GM21786 (cell line): ENCODE results near the gene ZNF593OS.

Source experiments
- ATAC-seq: cut with Tn5 transposase; IDR thresholded peaks from one replicate; pipeline ENCODE4 v1.9.1; 2021; ENCODE audit not compliant: unreplicated experiment

ZNF593OS gene

DNA sequence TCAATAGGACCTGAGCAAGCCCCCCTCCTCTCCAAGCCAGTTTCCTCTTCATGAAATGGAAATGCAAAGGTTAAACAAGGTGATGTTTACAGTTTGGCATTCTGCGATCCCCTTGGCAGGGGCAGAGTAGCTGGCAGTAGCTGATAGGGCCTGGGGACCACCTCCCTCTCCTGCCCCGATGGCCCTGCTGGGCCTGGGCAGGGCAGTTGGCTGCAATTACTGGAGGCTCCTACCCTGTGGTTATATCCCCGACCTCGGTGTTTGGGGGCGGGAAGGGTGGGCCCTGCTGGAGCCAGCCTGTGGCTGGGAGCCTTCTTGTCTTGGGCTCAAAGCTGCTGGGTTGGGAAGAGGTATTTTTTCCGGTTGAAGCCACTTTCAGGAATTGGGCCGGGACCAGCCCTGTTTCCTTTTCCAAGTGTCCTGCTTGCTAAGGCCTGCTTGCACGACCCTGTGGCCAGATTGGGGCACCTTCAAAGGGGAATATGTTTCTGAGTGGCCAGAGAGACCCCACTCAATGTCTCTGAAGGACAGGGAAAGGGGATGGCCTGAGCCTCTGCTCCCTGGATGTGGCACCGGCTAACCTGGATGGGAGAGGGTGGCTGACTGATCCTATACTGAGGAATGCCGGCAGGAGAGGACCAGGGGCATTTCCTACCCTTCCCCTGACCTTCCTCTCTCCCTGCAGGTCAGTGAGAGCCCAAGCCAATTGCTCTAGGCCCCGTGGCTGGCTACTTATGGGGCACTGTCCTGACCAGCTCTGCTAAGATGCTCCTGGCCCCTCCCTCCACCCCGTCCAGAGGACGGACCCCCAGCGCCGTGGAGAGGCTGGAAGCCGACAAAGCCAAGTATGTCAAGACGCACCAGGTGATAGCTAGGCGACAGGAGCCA lies 10.9 kb downstream of the ZNF593OS start:
- ATAC-seq, result no peak

DNA sequence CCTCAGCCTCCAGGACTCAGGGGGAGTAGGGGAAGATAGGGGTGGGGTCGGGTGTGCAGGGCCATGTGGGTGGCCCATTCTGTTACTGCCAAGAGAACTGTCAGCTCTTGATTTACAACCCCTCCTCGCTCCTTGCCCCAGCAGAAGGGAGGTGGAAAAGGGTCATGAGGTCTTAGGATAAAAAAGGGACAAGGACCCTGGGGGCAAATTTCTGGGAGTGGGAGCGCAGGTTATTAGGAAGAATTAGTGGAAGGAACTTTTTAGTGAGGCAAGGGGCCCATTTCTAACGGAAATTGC lies 11.9 kb downstream of the ZNF593OS start:
- no peak for ATAC-seq

DNA sequence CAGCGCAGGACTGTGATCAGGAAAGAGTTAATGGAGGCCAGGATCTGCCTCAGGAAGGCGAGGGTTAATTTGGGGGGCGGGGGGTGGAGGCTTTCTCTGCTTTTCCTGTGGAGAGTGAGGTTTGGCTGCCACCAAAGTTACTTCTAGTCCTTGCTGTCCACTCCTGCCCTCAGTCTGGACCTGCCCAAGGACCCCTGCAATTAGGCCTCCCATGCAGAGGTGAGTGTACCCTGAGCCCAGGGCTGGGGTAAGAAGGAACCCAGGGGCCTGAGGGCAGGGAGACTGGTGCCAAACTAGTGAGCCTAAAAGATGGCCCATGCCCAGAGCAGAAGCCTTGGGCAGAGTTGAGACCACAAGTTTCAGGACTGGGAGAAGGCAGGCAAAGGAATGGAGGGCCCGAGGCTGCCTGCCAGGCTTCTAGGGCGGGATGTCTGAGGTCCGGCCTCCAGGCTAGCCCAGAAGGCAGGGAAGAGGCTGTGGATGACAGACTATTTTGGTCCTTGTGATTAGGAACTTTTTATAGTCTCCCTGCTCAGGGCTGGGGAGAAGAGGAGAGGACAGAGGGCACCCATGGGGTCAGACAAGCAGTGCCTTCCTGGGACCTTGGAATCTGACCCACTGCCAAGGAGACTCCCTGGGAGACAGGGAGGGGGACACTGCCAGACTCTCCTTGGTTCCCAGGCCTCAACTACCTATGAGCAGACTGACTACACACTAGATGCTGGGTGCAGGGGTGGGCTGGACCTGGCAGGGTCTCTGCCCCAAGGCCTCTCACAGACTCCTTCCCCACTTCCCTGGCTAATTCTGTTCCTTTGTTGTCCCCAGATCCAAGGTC lies 12.5 kb downstream of the ZNF593OS start, which contains the start of gene FAM110D:
Gene FAM110D (plus strand): TSS at position 172 of the 835 bp plus-strand sequence. CDS start 2,213 bp downstream, outside the sequence.
- no peak for ATAC-seq

DNA sequence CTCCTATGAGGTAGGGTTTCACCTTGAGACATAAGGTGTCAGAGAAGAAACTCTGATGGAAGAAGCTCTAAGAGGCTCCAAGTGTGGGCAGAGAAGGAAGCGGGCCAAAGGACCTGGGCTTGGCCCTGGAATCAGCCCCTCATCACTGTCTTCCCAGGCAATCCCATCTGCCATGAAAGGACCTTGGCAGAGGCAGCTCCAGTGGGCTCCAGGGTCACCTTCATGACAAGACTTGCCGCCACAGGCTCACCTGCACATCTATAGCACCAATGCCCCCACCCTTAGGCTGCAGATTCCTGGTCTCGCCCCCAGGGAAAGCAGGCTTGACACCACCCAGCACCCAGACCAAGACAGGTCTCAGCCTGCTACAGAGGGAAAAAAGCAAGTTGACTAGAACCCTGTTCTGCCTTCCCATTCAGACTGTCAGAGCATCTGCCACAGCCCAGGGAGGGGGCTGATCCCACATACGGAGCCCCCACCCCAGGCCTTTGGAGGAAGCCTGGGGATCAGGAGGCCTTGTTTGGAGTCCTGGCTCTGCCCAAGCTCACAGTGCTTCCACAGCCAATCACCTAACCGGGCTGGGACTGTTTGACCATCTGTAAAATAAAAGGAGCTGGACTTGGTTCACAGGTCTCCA lies 13.2 kb downstream of the ZNF593OS start:
- ATAC-seq, result no peak

DNA sequence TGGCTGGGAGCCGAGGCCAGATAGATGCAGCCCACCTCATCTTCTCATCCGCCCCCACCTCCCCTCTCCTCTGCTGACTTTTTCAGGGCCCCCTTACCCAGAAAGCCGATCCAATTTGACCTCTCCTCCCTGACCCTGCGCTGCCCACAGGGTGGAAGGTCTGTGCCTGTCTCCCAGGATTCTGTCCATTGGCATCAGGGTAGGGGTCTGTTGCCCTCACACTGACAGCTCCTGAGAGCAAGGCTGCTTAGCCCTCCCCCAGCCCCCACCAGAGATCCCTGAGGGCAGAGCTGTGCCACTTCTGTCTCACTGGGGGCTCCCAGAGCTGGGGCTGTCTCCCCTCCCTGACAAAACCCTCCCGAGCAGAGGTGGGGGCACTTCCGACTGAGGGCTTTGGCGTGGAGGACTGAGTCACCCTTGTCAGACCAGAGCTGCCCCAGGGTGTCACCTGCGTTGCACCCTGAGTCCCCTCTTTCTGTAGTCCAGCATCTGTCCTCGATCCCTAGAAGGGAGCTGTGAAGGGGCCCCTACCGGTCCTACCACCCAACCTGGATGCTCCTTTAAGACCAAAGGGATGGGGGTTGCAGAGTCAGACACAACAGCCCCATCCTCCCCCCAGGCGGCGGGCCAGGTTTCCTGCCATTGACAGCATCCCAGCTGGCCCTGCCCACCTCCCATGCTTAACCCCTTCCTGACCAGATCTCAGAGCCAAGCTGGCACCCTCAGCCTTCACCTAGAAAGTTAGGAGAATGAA lies 15.2 kb downstream of the ZNF593OS start:
- no peak for ATAC-seq

DNA sequence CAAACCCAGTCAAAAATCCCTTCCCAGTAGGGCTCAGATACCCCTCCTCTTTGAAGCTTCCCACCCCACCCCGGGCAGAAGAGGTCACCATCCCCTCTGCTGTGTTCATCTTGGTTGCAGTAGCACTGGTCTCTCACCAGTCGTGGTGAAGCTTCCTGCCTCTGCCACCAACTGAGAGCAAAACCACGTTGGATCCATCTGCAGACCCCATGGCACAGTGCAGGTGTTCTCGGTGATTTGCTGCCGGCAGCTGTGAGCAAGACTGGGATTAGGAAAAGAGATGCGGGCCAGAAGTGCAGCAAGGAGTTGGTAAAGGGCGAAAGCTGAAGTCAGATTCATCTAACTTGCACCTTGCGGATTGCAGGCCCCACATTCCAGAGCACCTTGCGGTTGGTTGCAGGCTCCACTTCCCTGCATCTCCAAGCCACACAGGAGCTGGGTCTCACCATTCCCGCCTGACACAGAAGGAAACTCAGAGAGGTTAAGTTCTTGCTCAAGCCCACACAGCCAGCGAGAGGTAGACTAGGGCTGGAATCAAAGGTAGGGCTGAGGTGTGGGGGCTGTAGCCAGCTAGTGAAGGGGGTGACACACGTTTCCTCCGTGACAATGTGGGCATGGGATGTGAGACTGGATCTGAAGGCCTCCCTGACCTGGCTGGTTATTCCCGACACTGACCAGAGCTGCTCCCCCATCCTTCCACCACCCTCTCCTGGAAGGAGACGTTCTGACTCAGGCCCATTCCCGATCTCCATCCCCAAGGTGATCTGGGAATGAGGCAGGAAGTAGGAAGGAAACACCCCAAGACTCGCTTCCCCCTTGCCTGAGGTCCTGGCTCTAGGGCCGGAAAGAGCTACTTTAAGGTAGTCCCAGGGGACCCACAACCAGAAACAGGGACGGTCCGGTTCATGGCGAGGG lies 16.0 kb downstream of the ZNF593OS start:
- no peak for ATAC-seq

DNA sequence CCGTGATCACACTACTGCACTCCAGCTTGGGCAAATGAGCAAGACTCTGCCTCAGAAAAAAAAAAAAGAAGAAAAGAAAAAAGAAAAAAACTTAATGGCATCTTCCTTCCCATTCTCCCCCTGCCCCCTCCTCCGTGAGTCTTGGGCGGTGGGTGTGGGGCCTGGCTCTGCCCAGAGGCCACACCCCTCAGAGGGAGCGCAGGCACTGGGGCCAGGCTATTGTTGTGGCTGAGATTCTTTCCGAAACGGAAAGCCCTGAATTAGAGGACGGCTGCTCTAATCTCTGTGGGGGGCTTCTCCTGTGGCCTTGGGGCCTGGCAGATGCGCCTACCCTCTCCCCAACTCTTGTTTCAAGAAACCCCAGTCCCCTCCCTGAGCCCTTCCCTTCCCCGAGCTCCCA lies 16.9 kb downstream of the ZNF593OS start:
- no peak for ATAC-seq

DNA sequence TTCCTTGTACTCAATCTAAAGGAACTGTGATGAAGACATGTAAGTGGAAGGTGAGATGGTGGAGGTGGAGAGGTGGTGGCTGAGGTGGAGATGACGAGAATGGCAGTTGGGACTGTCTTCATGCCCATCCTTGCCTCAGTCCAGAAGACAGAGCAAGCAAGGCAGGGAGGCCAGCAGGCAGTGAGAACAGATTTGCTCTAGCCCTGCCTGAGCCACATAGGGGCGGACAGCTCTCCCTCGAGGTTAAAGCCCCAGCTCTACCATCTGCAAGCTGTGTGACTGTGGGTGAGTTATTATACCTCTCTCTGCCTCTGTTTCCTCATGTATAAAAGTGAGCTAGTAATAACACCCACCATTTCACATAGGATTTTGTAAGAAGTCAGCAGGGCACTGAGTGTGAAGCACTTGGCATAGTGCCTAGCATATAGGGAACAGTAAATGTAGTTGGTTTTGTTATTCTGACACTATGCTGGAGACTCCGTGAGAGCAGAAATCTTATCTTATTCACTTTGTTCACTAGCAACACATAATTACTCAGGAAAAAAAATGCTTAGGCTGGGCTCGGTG lies 17.6 kb downstream of the ZNF593OS start:
- ATAC-seq, result no peak

DNA sequence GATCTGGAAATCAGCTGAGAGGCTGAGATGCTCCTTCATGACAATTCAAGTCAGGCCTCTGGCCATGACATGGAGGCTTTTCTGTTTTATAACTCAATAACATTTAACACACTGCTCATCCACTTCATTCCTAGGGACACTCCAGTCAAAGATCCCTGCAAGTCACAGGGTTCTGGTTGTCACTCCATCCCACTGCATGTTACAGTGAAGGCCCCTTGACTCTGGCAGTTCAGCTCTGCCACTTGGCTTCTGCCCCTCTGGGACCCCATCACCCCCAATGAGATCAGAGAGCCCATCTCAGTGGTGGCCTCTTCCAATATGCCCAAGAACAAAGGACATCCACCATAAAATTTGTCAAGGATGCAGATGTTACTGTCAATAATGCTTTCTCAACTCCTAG lies 22.7 kb downstream of the ZNF593OS start:
- ATAC-seq, result no peak

DNA sequence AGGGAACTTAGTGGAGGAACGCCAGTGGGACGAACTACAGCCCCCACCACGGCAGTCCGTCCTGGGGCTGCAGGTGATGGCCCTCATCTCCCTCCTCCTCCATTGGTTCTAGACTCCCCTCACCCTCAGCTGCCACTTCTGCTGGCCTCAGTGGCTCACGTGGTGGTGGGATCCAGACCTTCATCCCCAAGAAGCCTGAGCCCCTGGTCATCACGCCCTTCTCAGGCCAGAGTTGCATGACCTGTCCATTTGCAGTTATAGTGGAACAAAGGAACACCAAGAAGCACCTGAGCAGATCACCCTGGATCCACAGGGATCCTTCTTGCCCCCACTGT lies 25.7 kb downstream of the ZNF593OS start:
- no peak for ATAC-seq

DNA sequence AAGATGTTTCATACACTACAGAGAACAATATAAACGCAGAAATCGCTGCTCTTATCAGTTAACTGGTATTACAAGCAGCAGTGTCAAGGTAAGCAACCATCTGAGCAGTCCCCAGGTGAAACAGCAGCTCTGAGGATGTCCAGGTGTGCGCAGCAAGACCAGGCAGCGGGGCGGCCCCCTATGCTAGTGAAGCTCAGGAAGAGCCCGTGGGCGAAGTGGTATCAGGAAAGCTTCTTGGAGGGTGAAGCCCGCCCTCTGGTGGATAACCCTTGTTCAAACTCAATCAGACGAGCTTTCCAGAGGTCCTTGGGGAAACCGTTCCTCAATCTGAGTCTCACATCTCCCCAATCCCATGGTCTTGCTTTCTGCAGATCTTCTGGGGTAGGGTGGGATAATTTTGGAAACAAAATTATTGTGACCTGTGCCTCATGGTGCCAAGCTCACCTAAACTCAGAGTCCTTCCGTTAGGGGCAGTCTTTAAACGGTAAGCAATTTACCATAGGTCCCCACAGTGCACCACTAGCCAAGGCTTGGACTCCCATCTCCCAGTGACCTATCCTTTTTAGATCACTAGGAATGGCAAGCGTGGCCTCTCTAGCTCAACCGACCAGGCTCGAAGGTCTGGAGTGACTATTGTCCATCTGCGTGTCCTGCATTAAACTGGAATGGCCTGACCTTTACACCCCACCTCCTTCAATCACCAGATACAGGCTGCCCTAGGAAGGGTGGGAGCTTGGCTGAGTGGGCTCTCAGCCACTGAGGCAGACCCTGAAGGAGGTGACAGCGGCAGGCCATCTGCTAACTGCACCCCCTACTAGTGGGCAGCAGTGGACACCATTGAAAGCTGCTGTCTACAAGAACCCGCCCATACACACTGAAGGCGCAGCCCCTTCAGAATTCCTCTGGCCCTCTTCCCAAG lies 26.3 kb downstream of the ZNF593OS start:
- no peak for ATAC-seq

DNA sequence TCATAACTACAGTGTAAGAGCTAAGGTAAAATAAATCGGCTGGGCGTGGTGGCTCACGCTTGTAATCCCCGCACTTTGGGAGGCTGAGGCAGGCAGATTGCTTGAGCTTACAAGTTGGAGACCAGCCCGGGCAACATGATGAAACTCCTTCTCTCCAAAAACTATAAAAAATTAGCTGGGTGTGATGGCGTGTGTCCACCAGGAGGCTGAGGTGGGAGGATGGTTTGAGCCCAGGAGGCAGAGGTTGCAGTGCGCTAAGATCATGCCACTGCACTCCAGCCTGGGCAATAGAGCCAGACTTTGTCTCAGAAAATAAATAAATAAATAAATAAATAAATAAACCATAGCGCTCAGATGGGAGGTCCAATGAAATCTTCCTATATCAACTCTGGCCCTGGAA lies 29.5 kb downstream of the ZNF593OS start:
- no peak for ATAC-seq

DNA sequence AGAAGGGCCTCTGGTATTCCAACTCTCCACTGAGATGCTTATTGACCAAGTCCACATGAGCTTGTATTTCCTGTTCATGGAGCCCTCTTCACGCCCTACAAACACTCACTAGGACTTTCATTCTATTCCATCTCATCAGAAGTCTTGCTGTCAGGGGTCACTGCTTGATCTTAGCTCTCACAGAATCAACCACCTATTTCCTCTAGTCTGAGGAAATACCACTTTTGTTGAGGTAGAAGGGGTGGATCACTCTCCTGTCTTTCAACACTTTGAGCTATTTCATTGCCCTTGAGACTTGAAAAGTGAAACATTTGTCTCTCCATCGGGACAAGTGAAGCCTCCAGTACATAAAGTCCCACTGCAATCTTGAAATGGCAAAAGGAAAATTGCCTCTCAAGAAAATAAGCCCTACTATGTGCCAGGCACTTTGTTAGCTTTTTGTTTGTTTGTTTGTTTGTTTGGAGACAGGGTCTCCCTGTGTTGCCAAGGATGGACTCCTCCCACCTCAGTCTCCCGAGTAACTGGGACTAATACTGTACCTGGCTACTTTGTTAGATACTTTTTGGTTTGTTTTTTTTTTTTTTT lies 32.6 kb downstream of the ZNF593OS start:
- ATAC-seq, result no peak

DNA sequence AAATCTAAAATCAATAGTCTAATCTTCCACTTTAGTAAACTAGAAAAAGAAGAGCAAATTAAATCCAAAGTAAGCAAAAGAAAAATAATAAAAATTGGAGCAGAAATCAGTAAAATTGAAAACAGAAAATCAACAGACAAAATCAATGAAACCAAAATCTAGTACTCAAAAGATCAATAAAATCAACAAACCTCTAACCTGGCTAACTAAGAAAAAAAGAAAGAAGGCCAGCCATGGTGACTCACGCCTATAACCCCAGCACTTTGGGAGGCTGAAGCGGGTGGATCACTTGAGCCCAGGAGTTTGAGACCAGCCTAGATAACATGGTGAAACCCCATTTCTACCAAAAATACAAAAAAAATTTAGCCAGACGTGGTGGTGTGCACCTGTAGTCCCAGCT lies 37.2 kb downstream of the ZNF593OS start:
- no peak for ATAC-seq

DNA sequence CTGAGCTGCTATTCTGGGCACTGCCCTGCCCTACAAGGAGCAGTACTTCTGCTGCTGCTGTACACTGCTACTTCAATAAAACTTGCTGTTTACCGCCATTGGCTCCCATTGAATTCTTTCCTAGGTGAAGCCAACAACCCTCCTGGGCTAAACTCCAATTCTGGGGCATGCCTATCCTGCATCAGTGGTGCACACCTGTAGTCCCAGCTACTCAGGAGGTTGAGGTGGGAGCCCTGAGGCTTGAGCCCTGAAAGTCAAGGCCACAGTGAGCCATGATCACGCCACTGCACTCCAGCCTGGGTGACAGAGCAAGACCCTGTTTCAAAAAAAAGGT lies 38.8 kb downstream of the ZNF593OS start:
- ATAC-seq, result no peak

DNA sequence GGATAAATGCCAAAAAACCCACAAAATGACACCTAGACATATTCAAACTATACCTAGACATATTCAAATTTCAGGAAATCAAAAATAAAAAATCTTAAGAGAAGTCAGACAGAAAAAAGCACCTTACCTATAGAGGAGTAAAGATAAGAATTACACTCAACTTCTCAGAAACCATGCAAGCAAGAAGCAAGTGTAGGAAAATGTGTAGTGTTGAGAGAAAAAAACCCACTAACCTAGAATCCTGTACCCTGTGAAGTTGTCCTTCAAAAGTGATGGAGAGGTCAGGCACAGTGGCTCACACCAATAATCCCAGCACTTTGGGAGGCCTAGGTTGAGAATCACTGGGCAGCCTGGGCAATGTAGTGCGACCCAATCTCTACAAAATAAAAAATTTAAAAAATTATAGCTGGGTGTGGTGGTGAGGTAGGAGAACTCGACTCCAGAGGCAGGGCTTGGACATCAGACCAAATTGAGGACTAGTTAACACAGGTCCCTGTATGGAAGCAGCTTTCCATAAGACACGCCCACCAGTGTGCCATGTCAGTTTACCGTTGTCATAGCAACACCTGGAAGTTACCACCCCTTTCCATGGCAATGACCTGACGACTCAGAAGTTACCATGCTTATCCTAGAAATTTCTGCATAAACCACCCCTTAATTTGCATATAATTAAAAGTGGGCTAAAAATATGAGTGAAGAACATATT lies 39.4 kb downstream of the ZNF593OS start:
- no peak for ATAC-seq

DNA sequence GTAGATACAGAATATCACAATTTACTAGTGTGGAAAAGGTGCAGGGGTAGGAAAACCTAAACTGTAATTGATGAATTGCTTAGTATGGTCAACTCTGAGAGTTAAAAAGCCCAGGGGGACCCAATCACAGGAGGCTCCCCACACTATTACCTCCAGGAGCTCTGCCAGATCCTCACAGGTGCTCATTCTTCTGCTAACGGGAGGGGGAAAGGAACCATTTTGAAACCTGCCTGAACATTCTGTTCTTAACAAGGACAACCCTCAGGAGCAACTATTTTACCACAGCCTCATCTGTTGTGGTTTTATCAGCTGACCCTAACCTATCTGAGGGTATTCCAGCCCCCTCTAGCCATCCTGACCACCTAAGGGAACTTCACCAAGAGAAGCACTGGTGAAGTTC lies 40.9 kb downstream of the ZNF593OS start:
- ATAC-seq, result no peak

DNA sequence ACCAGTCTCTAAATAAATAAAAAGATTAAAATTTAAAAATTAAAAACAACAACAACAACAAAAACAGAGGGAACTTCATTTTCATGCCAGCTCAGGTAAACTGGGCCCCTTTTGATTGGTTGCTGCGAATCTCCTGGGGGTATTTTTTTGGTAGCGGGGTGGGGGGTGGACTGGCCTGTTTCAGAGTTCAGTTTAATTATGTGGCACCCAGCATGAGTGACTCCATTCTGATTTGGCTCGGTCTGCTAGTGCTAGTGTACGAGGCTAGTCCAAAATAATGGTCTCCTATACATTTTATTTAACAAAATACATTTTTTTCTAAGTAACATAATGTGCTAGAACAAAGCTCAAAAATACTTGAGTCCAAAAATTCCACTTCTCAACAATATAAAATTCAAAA lies 41.9 kb downstream of the ZNF593OS start:
- no peak for ATAC-seq
